Neutrophil (primary cell): Measurements from ENCODE around the gene DGKG.

Experiments used
- H3K27ac ChIP-seq: fragments of 200-600 bp; sonication (generic); 2 replicates; pipeline ENCODE4 v1.5.1; 2016; ENCODE audit warnings: mild to moderate bottlenecking, moderate library complexity
- H3K27me3 ChIP-seq: fragments of 200-600 bp; sonication (generic); 2 replicates; pipeline ENCODE4 v1.6.0; 2016; ENCODE audit warnings: mild to moderate bottlenecking
- H3K36me3 ChIP-seq: fragments of 200-600 bp; sonication (generic); 2 replicates; pipeline ENCODE4 v1.5.1; 2017
- H3K4me1 ChIP-seq, 2 experiments: fragments of 200-600 bp in 1 of 2; sonication (generic) in 1 of 2; 1 replicate in 1 of 2; 2 replicates in 1 of 2; pipeline versions ENCODE4 v1.5.1 to v1.6.1; 2013 to 2016; ENCODE audit warnings: low read depth in 1 of 2, low read length in 1 of 2, mild to moderate bottlenecking in 1 of 2, moderate library complexity in 1 of 2; ENCODE audit not compliant: control insufficient read depth in 1 of 2, insufficient read depth in 1 of 2
- H3K4me3 ChIP-seq, 2 experiments: fragments of 200-600 bp in 1 of 2; sonication (generic) in 1 of 2; 1 replicate in 1 of 2; 2 replicates in 1 of 2; pipeline ENCODE4 v1.5.1; 2013 to 2016; ENCODE audit warnings: low read depth in 1 of 2, low read length in 1 of 2, mild to moderate bottlenecking in 1 of 2, moderate library complexity in 1 of 2
- H3K9me3 ChIP-seq: fragments of 200-600 bp; sonication (generic); 2 replicates; pipeline ENCODE4 v1.5.1; 2016
- CTCF ChIP-seq: fragments of 200-600 bp; sonication (generic); IDR thresholded peaks from 2 replicates; pipeline ENCODE4 v1.5.1; 2016; ENCODE audit warnings: antibody characterized with exemption

The DGKG gene

GRCh38 chr3:186193534-186194450, 168.2 kb downstream of the DGKG start:
- H3K27me3 ChIP-seq = no peaks in the 10 kb centered on the region
- H3K27ac ChIP-seq = no peak overlapping the region
- H3K4me3 ChIP-seq = no peak overlapping the region
- peaks cover 67% of the 10 kb centered on the region for H3K36me3 ChIP-seq
- no peaks in the 10 kb centered on the region for H3K9me3 ChIP-seq
- TF ChIP-seq CTCF = no peak
- H3K4me1 ChIP-seq = no peaks in the 10 kb centered on the region

GRCh38 chr3:186192823-186193222, 169.2 kb downstream of the DGKG start:
- H3K4me3 ChIP-seq = no peak overlapping the region
- H3K4me1 ChIP-seq = no peaks in the 10 kb centered on the region
- peaks cover 66% of the 10 kb centered on the region for H3K36me3 ChIP-seq
- no peak overlapping the region for H3K27ac ChIP-seq
- no peak for TF ChIP-seq CTCF
- H3K27me3 ChIP-seq = no peaks in the 10 kb centered on the region
- H3K9me3 ChIP-seq = no peaks in the 10 kb centered on the region

- Histone ChIP-seq H3K4me3 (no peak overlapping the region), H3K36me3 (peaks cover 66% of the 10 kb centered on the region), H3K27me3 (no peaks in the 10 kb centered on the region), H3K9me3 (no peaks in the 10 kb centered on the region), H3K27ac (no peak overlapping the region), H3K4me1 (peaks cover 18 to 20% of the 10 kb centered on the region in 2 experiments)
- TF ChIP-seq CTCF = no peak
These were observed 172.5 kb downstream of the DGKG start for GRCh38 chr3:186189492-186189891.

GRCh38 chr3:186187401-186188275, 174.4 kb downstream of the DGKG start:
- Histone ChIP-seq H3K27me3 (no peaks in the 10 kb centered on the region), H3K27ac (no peak overlapping the region), H3K4me1 (peaks cover 33 to 37% of the 10 kb centered on the region in 2 experiments), H3K4me3 (no peak overlapping the region), H3K9me3 (no peaks in the 10 kb centered on the region), H3K36me3 (peaks cover 48% of the 10 kb centered on the region)
- no peak for TF ChIP-seq CTCF

- Histone ChIP-seq H3K27ac (peak overlapping the region; percentile 90), H3K4me1 (peaks cover 34 to 38% of the 10 kb centered on the region in 2 experiments), H3K27me3 (no peaks in the 10 kb centered on the region), H3K4me3 (peak overlapping the region; percentile 22 to 29), H3K9me3 (no peaks in the 10 kb centered on the region), H3K36me3 (peaks cover 48% of the 10 kb centered on the region)
- TF ChIP-seq CTCF = no peak
These were observed 176.7 kb downstream of the DGKG start for GRCh38 chr3:186185194-186185787.
